ENCODE data around the gene TEK.

- TF ChIP-seq EZH2phosphoT487 (IDR thresholded peaks at IDR 0.05; ENCODE audit: low read depth): no peak
- no peak for TF ChIP-seq CTCF (IDR thresholded peaks at IDR 0.05; ENCODE audit: low read depth, low read length)
Observed at GRCh38 chr9:27110181-27110580, 1.2 kb downstream of the TEK start.

All from OCI-LY3 (cell line).